ENCODE results near the gene SEPTIN12. TPM values are rescaled to one million over a fixed set of nuclear protein-coding genes. Genes with fewer than 3 reads are reported as not detected.

SEPTIN12 gene
- polyA plus RNA-seq, 1 donor (not counting 4 experiments of a cell fraction or from before 2014, with no cell fraction given): not detected

GRCh38 chr16:4775005-4775404, 13.1 kb downstream of the SEPTIN12 start:
- FAIRE-seq: no peak

GRCh38 chr16:4772351-4772750, 15.8 kb downstream of the SEPTIN12 start:
- Histone ChIP-seq H3K4me3 (ENCODE audit: control insufficient read depth in 2 of 3, extremely low read depth in 1 of 3, insufficient read depth in 2 of 3, low read depth in 1 of 3, low read length in 3 of 3) (no peak overlapping the region), H3K9me1 (ENCODE audit: control insufficient read depth, extremely low read depth, insufficient read depth, low read length) (no peaks in the 10 kb centered on the region), H3K9me3 (ENCODE audit: control insufficient read depth, low read depth, low read length) (no peaks in the 10 kb centered on the region), H3K4me1 (ENCODE audit: control insufficient read depth, extremely low read depth, insufficient read depth, low read length) (peaks cover 6% of the 10 kb centered on the region), H3K27ac (ENCODE audit: control insufficient read depth, insufficient read depth, low read length) (no peak overlapping the region), H3K36me3 (ENCODE audit: control insufficient read depth in 2 of 2, extremely low read depth in 1 of 2, insufficient read depth in 2 of 2, low read length in 2 of 2) (no peaks in the 10 kb centered on the region), H4K20me1 (ENCODE audit: control insufficient read depth, extremely low read depth, insufficient read depth, low read length) (no peaks in the 10 kb centered on the region), H3K79me2 (ENCODE audit: control insufficient read depth, insufficient read depth, low read length) (no peaks in the 10 kb centered on the region), H2AFZ (ENCODE audit: control insufficient read depth, low read length) (no peak overlapping the region), H3K9ac (ENCODE audit: control insufficient read depth, extremely low read depth, insufficient read depth, low read length) (no peak overlapping the region), H3K4me2 (ENCODE audit: control insufficient read depth, extremely low read depth, insufficient read depth, low read depth, low read length) (no peak overlapping the region), H3K27me3 (ENCODE audit: control insufficient read depth, extremely low read depth, insufficient read depth, low read length) (no peaks in the 10 kb centered on the region)
- no peak for TF ChIP-seq EZH2 (IDR thresholded peaks at IDR 0.05; ENCODE audit: low read length)
- TF ChIP-seq CTCF (optimal IDR thresholded peaks at IDR 0.05 in 1 of 3, IDR thresholded peaks at IDR 0.05 in 1 of 3, conservative IDR thresholded peaks at IDR 0.05 in 1 of 3; ENCODE audit: extremely low read depth in 1 of 3, insufficient read depth in 2 of 3, low read length in 3 of 3): no peak
- dilution Hi-C loops (cut with MboI; ENCODE audit: extremely low pct_ligation_motif_present, low sequenced_read_pairs): no loop called here
- no peak for FAIRE-seq
- no peak for DNase-seq (ENCODE audit: low read depth, low spot score)

More at GRCh38 chr16:4775005-4775404, 13.1 kb downstream of the SEPTIN12 start:
- no peak for TF ChIP-seq CTCF (optimal IDR thresholded peaks at IDR 0.05 in 1 of 3, IDR thresholded peaks at IDR 0.05 in 1 of 3, conservative IDR thresholded peaks at IDR 0.05 in 1 of 3; ENCODE audit: extremely low read depth in 1 of 3, insufficient read depth in 2 of 3, low read length in 3 of 3)
- TF ChIP-seq EZH2 (IDR thresholded peaks at IDR 0.05; ENCODE audit: low read length): no peak
- no peak overlapping the region for H3K27ac ChIP-seq (ENCODE audit: control insufficient read depth, insufficient read depth, low read length)
- H3K36me3 ChIP-seq (ENCODE audit: control insufficient read depth in 2 of 2, extremely low read depth in 1 of 2, insufficient read depth in 2 of 2, low read length in 2 of 2): no peaks in the 10 kb centered on the region
- H3K4me2 ChIP-seq (ENCODE audit: control insufficient read depth, extremely low read depth, insufficient read depth, low read depth, low read length): no peak overlapping the region
- no peaks in the 10 kb centered on the region for H3K79me2 ChIP-seq (ENCODE audit: control insufficient read depth, insufficient read depth, low read length)
- no peaks in the 10 kb centered on the region for H4K20me1 ChIP-seq (ENCODE audit: control insufficient read depth, extremely low read depth, insufficient read depth, low read length)
- H3K4me3 ChIP-seq (ENCODE audit: control insufficient read depth in 2 of 3, extremely low read depth in 1 of 3, insufficient read depth in 2 of 3, low read depth in 1 of 3, low read length in 3 of 3): no peak overlapping the region
- no peak for DNase-seq (ENCODE audit: low read depth, low spot score)
- no peak overlapping the region for H2AFZ ChIP-seq (ENCODE audit: control insufficient read depth, low read length)
- no peaks in the 10 kb centered on the region for H3K9me3 ChIP-seq (ENCODE audit: control insufficient read depth, low read depth, low read length)
- dilution Hi-C loops (cut with MboI; ENCODE audit: extremely low pct_ligation_motif_present, low sequenced_read_pairs): no loop called here
- peaks cover under 1% of the 10 kb centered on the region for H3K4me1 ChIP-seq (ENCODE audit: control insufficient read depth, extremely low read depth, insufficient read depth, low read length)
- H3K9ac ChIP-seq (ENCODE audit: control insufficient read depth, extremely low read depth, insufficient read depth, low read length): no peak overlapping the region
- H3K27me3 ChIP-seq (ENCODE audit: control insufficient read depth, extremely low read depth, insufficient read depth, low read length): no peaks in the 10 kb centered on the region
- H3K9me1 ChIP-seq (ENCODE audit: control insufficient read depth, extremely low read depth, insufficient read depth, low read length): no peaks in the 10 kb centered on the region

Data from keratinocyte (primary cell).